ENCODE measurements around the gene CCDC28B. TPM values are rescaled to one million over a fixed set of nuclear protein-coding genes. Genes with fewer than 3 reads are reported as not detected.

The CCDC28B gene
- total RNA-seq, 2 experiments from 2014 or later, result 33.0 to 43.3 TPM

GRCh38 chr1:32180186-32181060 is 20.0 kb upstream of the CCDC28B start:
- Mint-ChIP-seq H3K27ac (peak overlapping the region; percentile 94), H3K9me3 (ENCODE audit: low read depth) (no peaks in the 10 kb centered on the region), H3K4me3 (peak overlapping the region; percentile 81), H3K4me1 (peaks cover 46% of the 10 kb centered on the region), H3K36me3 (peaks cover 46% of the 10 kb centered on the region), H3K27me3 (no peaks in the 10 kb centered on the region)
- peak; percentile 69 for DNase-seq
- ATAC-seq, result peak; percentile 14
- CTCF ChIA-PET, result interaction anchor here (1.6 to 3.5 kb wide), 6 partner anchors 21 to 108 kb away, joined by 4 to 18 read pairs (median 12); partner anchors contain the start of genes CCDC28B, KPNA6, LCK and TMEM39B

- Mint-ChIP-seq H3K4me1 (peaks cover 50% of the 10 kb centered on the region), H3K27ac (peak overlapping the region; percentile 94), H3K4me3 (peak overlapping the region; percentile 81), H3K27me3 (no peaks in the 10 kb centered on the region), H3K9me3 (ENCODE audit: low read depth) (no peaks in the 10 kb centered on the region), H3K36me3 (peaks cover 47% of the 10 kb centered on the region)
- CTCF ChIA-PET, result interaction anchor here (1.2 to 3.5 kb wide), 5 partner anchors 20 to 108 kb away, joined by 3 to 18 read pairs (median 14); partner anchors contain the start of genes CCDC28B, KPNA6 and TMEM39B
- ATAC-seq (no peak), DNase-seq (no peak)
Measured at GRCh38 chr1:32181065-32181464, 19.3 kb upstream of the CCDC28B start.

DNA sequence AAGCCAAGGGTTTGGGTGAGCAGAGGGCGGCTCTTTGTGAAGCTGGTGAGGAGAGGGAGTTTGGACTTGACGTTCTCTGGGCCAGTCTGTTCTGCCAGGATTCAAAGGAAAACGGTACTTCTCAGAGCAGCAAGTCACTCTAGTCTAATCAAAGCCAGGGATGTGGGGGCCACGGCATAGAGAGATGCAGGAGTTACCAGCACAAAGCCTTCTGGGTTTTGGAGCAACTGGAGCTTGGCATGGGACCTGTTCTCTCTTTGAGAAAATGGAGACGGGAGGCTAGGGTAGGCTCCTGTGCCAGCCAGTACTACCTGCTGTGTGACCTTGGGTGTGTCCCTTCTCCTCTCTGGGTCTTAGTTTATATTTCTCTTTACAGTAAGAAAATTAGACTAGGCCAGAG is 18.8 kb upstream of the CCDC28B start:
- Mint-ChIP-seq H3K4me1 (peaks cover 55% of the 10 kb centered on the region), H3K4me3 (peak overlapping the region; percentile 81), H3K27me3 (no peaks in the 10 kb centered on the region), H3K9me3 (ENCODE audit: low read depth) (no peaks in the 10 kb centered on the region), H3K36me3 (peaks cover 52% of the 10 kb centered on the region), H3K27ac (peak overlapping the region; percentile 94)
- no peak for ATAC-seq
- no peak for DNase-seq
- CTCF ChIA-PET, result interaction anchor here (1.0 to 3.5 kb wide), 6 partner anchors 12 to 109 kb away, joined by 3 to 18 read pairs (median 11); partner anchors contain the start of genes CCDC28B, KPNA6 and TMEM39B

DNA sequence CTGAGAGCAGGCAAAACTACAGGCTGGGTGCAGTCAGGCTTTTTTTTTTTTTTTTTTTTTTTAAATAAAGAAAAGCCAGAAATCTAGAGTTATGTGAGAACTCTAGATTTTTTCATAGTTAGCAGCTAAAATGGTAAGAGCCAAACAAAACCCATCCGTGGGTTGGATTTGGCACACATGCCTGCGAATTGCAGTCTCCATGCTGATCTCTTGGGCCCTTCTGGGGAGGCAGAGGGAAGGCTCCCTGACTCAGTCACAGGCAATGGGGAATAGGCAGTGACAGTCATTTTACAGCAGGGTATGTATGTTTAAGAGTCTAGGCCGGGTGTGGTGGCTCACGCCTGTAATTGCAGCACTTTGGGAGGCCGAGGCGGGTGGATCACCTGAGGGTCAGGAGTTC is 18.3 kb upstream of the CCDC28B start:
- CTCF ChIA-PET, result interaction anchor here (1.0 to 3.5 kb wide), 3 partner anchors 11 to 66 kb away, joined by 3 to 18 read pairs (median 3); no protein-coding TSS in a partner anchor
- H3K27me3 Mint-ChIP-seq, result no peaks in the 10 kb centered on the region
- H3K36me3 Mint-ChIP-seq, result peaks cover 54% of the 10 kb centered on the region
- no peaks in the 10 kb centered on the region for H3K9me3 Mint-ChIP-seq (ENCODE audit: low read depth)
- DNase-seq (no peak), ATAC-seq (no peak)
- H3K4me3 Mint-ChIP-seq, result peak overlapping the region; percentile 81
- peak overlapping the region; percentile 94 for H3K27ac Mint-ChIP-seq
- peaks cover 57% of the 10 kb centered on the region for H3K4me1 Mint-ChIP-seq

DNA sequence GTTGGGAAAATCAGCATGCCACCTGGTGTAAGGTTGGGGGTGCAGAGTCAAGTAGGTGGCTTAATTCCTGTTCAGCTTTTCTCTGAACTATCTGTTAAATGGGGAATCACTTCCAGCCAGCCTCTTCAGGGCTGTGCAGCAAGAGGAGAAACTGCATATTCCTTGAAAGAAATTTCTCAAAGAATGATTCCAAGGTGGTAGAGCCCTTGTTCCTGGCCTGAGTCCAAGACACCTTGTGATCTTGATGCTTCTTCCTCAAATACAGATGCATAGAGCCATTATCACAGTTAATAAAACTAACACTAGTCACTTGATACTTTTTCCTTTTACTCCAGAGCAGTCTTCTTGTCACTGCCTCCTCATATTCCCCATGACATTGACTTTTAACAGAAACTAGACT is 15.7 kb upstream of the CCDC28B start:
- Mint-ChIP-seq H3K4me1 (peaks cover 56% of the 10 kb centered on the region), H3K36me3 (peaks cover 70% of the 10 kb centered on the region), H3K9me3 (ENCODE audit: low read depth) (no peaks in the 10 kb centered on the region), H3K4me3 (no peak overlapping the region), H3K27ac (peak overlapping the region; percentile 57), H3K27me3 (no peaks in the 10 kb centered on the region)
- CTCF ChIA-PET, result interaction anchor here (1.1 to 1.2 kb wide), 2 partner anchors 16 to 56 kb away, joined by 3 to 4 read pairs; no protein-coding TSS in a partner anchor
- ATAC-seq, result no peak
- DNase-seq, result no peak

DNA sequence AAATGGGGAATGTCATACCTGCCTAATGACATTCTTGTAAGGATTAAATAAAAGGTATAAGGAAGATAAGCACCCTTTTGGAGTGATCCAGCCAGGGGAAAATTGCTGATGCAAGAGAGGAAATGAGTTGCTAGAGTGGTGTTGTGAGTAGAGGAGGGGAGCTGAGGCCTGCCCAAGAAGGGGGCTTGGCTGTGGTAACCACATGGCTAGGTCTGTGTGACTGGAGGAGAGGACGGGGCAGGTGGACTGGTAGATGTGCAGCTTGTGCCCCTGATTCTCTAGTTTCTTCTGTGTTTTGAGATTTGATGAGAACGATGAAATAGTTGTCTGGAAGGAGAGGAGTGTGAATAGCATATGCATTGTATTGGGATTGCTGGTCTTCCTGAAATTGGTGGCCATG is 14.3 kb upstream of the CCDC28B start:
- Mint-ChIP-seq H3K27me3 (no peaks in the 10 kb centered on the region), H3K4me1 (peaks cover 53% of the 10 kb centered on the region), H3K36me3 (peaks cover 70% of the 10 kb centered on the region), H3K4me3 (peak overlapping the region; percentile 31), H3K9me3 (ENCODE audit: low read depth) (no peaks in the 10 kb centered on the region), H3K27ac (peak overlapping the region; percentile 88)
- CTCF ChIA-PET, result interaction anchor here (0.6 to 1.7 kb wide), 6 partner anchors 9 to 377 kb away, joined by 3 to 4 read pairs (median 4); no protein-coding TSS in a partner anchor
- no peak for ATAC-seq
- DNase-seq, result no peak

DNA sequence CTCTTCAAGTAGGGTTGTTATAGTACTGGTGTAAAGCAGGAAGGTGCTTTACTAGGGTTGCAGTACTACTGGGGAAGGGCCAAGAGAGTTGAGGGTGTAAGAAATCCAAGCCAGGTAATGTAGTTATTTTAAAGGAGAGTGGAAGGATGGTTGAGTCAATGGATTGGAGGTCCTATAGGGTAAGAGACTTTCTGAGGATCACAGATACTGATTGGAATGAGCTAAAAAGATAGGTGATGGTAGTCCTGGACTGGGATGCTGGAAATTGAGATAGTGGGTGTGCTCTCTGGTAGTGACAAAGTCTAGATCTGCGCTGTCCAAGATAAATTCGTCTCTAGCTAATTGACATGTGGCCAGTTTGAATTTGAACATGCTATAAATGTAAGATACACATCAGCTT is 13.9 kb upstream of the CCDC28B start:
- Mint-ChIP-seq H3K9me3 (ENCODE audit: low read depth) (no peaks in the 10 kb centered on the region), H3K36me3 (peaks cover 69% of the 10 kb centered on the region), H3K27me3 (no peaks in the 10 kb centered on the region), H3K4me3 (no peak overlapping the region), H3K27ac (peak overlapping the region; percentile 88), H3K4me1 (peaks cover 49% of the 10 kb centered on the region)
- no peak for ATAC-seq
- no peak for DNase-seq
- CTCF ChIA-PET, result interaction anchor here (0.6 to 1.7 kb wide), 5 partner anchors 8 to 273 kb away, joined by 3 to 4 read pairs (median 4); no protein-coding TSS in a partner anchor

GRCh38 chr1:32187850-32188249 is 12.5 kb upstream of the CCDC28B start:
- CTCF ChIA-PET, result interaction anchor here (0.7 kb wide), 1 partner anchor 256 kb away, joined by 3 read pairs; no protein-coding TSS in a partner anchor
- no peak for ATAC-seq

GRCh38 chr1:32192220-32192948 is 8.0 kb upstream of the CCDC28B start:
- Mint-ChIP-seq H3K36me3 (peaks cover 73% of the 10 kb centered on the region), H3K27ac (no peak overlapping the region), H3K9me3 (ENCODE audit: low read depth) (no peaks in the 10 kb centered on the region), H3K4me3 (no peak overlapping the region), H3K4me1 (peaks cover 52% of the 10 kb centered on the region), H3K27me3 (no peaks in the 10 kb centered on the region)
- ATAC-seq (no peak), DNase-seq (no peak)
- CTCF ChIA-PET, result interaction anchor here (0.6 to 0.9 kb wide), 2 partner anchors 10 to 32 kb away, joined by 3 read pairs; no protein-coding TSS in a partner anchor

More at GRCh38 chr1:32187850-32188249, 12.5 kb upstream of the CCDC28B start:
- peaks cover 44% of the 10 kb centered on the region for H3K4me1 Mint-ChIP-seq
- H3K27ac Mint-ChIP-seq, result no peak overlapping the region
- H3K4me3 Mint-ChIP-seq, result no peak overlapping the region
- DNase-seq, result no peak
- no peaks in the 10 kb centered on the region for H3K9me3 Mint-ChIP-seq (ENCODE audit: low read depth)
- H3K27me3 Mint-ChIP-seq, result no peaks in the 10 kb centered on the region
- H3K36me3 Mint-ChIP-seq, result peaks cover 67% of the 10 kb centered on the region

DNA sequence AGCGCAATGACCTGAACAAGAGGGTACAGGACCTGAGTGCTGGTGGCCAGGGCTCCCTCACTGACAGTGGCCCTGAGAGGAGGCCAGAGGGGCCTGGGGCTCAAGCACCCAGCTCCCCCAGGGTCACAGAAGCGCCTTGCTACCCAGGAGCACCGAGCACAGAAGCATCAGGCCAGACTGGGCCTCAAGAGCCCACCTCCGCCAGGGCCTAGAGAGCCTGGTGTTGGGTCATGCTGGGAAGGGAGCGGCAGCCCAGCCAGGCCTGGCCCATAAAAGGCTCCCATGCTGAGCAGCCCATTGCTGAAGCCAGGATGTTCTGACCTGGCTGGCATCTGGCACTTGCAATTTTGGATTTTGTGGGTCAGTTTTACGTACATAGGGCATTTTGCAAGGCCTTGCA is 5.4 kb upstream of the CCDC28B start:
- Mint-ChIP-seq H3K36me3 (peaks cover 63% of the 10 kb centered on the region), H3K4me1 (peaks cover 68% of the 10 kb centered on the region), H3K27me3 (no peaks in the 10 kb centered on the region), H3K9me3 (ENCODE audit: low read depth) (no peaks in the 10 kb centered on the region), H3K27ac (peak overlapping the region; percentile 17), H3K4me3 (no peak overlapping the region)
- no peak for ATAC-seq
- CTCF ChIA-PET, result interaction anchor here (0.8 to 1.7 kb wide), 7 partner anchors 9 to 97 kb away, joined by 3 to 6 read pairs (median 3); partner anchors contain the start of genes HDAC1, IQCC and TXLNA
- DNase-seq, result no peak

GRCh38 chr1:32195531-32195930 is 4.9 kb upstream of the CCDC28B start:
- CTCF ChIA-PET, result interaction anchor here (1.5 to 1.7 kb wide), 2 partner anchors 45 to 53 kb away, joined by 5 to 6 read pairs; no protein-coding TSS in a partner anchor
- no peak for ATAC-seq
- H3K27ac Mint-ChIP-seq, result peak overlapping the region; percentile 17
- H3K4me3 Mint-ChIP-seq, result no peak overlapping the region
- H3K27me3 Mint-ChIP-seq, result no peaks in the 10 kb centered on the region
- H3K9me3 Mint-ChIP-seq (ENCODE audit: low read depth), result no peaks in the 10 kb centered on the region
- peaks cover 58% of the 10 kb centered on the region for H3K36me3 Mint-ChIP-seq
- DNase-seq, result no peak
- H3K4me1 Mint-ChIP-seq, result peaks cover 74% of the 10 kb centered on the region

DNA sequence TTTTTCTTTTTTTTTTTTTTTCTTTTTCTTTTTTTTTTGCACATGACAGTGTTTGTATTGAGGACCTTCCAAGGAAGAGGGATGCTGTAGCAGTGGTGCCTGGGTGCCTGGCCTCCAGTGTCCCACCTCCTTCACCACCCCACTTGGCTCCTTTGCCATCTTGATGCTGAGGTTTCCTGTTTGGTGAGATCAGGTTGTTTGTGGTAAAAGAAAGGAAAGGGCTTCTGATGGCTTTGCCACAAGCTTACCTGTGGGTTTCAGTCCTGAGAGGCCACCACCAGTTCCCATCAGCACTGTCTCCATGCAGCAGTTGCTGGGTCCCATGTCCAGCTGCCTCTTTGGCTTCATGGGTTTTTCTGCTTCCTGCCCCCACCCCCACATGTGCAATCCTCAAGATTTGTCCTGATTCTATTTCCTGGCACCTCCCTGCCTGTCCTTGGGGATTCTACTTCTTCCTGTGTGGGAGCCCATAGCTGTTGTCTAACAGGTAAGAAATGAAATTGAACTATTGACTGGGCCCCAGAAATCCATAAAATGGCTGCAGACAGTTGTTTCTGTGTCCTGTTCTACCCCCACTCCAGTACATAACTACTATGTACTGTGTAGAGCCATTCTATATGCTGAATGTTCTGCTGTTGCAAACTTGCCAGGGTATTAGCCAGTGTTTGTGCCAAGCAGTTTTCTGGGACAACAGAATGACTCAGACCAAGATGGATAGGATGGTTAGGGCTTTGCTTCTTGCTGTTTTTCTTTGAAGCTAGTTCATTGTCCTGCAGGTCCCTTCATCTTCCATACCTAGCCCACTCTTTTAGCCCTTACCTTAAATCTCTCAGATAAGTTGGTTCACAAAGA is 4.2 kb upstream of the CCDC28B start:
- CTCF ChIA-PET, result interaction anchor here (1.0 to 1.7 kb wide), 4 partner anchors 10 to 140 kb away, joined by 3 to 6 read pairs (median 4); partner anchors contain the start of genes IQCC and MARCKSL1
- Mint-ChIP-seq H3K27ac (peak overlapping the region; percentile 63), H3K4me1 (peaks cover 74% of the 10 kb centered on the region), H3K4me3 (no peak overlapping the region), H3K36me3 (peaks cover 55% of the 10 kb centered on the region), H3K9me3 (ENCODE audit: low read depth) (no peaks in the 10 kb centered on the region), H3K27me3 (no peaks in the 10 kb centered on the region)
- ATAC-seq (peak; percentile 8), DNase-seq (peak; percentile 64)

Data from activated CD8-positive, alpha-beta memory T cell treated with anti-CD3 and anti-CD28 coated beads, Interleukin-2, amount 10 ng/mL, durations not matched to agents 7 days and 5 days (primary cell).